SK-N-MC (cell line): Measurements from ENCODE around the gene AKR1C8.

Source experiments
- EZH2 ChIP-seq: fragments of 200-600 bp; sonication (generic); IDR thresholded peaks from one replicate; pipeline ENCODE4 v1.6.1; 2017; ENCODE audit warnings: antibody characterized with exemption
- FOXP2 ChIP-seq: optimal IDR thresholded peaks from 2 replicates; pipeline ENCODE3; 2011; ENCODE audit warnings: mild to moderate bottlenecking, moderate library complexity; ENCODE audit not compliant: insufficient read depth; ENCODE audit errors: extremely low read length, control extremely low read depth
- POLR2AphosphoS5 ChIP-seq: IDR thresholded peaks from 2 replicates; pipeline ENCODE4 v1.6.1; 2012; ENCODE audit warnings: mild to moderate bottlenecking, low read depth, low read length, borderline replicate concordance

DNA sequence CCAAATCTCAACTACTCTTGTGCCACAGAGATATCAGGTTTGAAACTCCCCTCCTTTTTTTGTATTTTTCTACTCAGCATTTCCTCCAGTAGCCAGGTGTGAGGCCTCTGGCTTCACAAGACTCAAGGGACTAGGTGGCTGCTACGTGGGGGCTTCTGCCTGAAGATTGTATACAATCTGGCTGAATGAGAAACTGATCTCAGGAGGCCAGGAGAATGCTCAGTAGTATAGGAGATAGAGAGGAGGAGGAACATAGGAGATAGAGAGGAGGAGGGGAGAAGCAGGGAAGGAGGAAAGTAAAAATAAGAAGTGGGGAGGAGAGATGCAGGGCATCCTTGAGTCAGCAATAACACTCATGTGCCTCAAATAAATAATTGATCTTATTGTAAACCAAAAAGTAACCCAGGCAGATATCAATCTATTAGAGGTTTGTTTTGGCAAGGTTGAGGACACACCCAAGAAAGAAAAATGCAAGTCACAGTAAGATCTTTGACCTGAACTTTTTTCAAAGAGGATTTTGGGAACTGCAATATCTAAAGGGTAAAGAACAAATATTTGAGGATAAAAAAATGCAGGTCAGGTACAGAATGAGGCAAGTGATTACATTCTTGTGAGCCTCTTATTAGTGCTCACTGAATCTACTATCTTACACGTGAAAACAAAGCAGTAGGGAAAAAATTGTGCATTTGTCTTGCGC lies 36.8 kb downstream of the AKR1C8 start:
- TF ChIP-seq EZH2: no peak
- no peak for TF ChIP-seq POLR2AphosphoS5
- TF ChIP-seq FOXP2: no peak
